ENCODE measurements around the gene RNASET2. TPM values are rescaled to one million over a fixed set of nuclear protein-coding genes. Genes with fewer than 3 reads are reported as not detected.
A peak's percentile ranks its signal among the peaks of the same experiment; 100 is the strongest.

Gene RNASET2
- total and polyA plus RNA-seq, 2 of the 13 experiments (the other 11 are each of a cell fraction or from before 2014, with no cell fraction given) = 44.6 to 597 TPM

- no peak for TF ChIP-seq STAT6 (CRISPR knock-in tag; IDR thresholded peaks at IDR 0.05; ENCODE audit: borderline replicate concordance)
- TF ChIP-seq MAX (IDR thresholded peaks at IDR 0.05) = 0 out of 2 replicates have a peak, but pooled peaks have one; percentile 5
- TF ChIP-seq U2AF2 (IDR thresholded peaks at IDR 0.05; ENCODE audit: low read depth, low read length) = no peak
- no peak for TF ChIP-seq NFRKB (IDR thresholded peaks at IDR 0.05)
- no peak for TF ChIP-seq ATF4 (CRISPR knock-in tag; IDR thresholded peaks at IDR 0.05)
- TF ChIP-seq ZNF562 (CRISPR knock-in tag; IDR thresholded peaks at IDR 0.05; ENCODE audit: borderline replicate concordance) = no peak
- no peak for TF ChIP-seq ZBTB7B (CRISPR knock-in tag; IDR thresholded peaks at IDR 0.05)
- TF ChIP-seq NONO (IDR thresholded peaks at IDR 0.05) = no peak
- peak; percentile 69 for TF ChIP-seq NONO (CRISPR knock-in tag; conservative IDR thresholded peaks at IDR 0.05)
- no peak for TF ChIP-seq E2F5 (CRISPR knock-in tag; conservative IDR thresholded peaks at IDR 0.05)
- TF ChIP-seq TMF1 (CRISPR knock-in tag; IDR thresholded peaks at IDR 0.05; ENCODE audit: low read depth) = no peak
- TF ChIP-seq ZFP36L2 (CRISPR knock-in tag; IDR thresholded peaks at IDR 0.05) = no peak
- no peak for TF ChIP-seq NFAT5 (CRISPR knock-in tag; IDR thresholded peaks at IDR 0.05)
- no peak for TF ChIP-seq ZNF800 (CRISPR knock-in tag; IDR thresholded peaks at IDR 0.05)
- no peak for TF ChIP-seq NFATC3 (CRISPR knock-in tag; IDR thresholded peaks at IDR 0.05)
- TF ChIP-seq JARID2 (CRISPR knock-in tag; IDR thresholded peaks at IDR 0.05; ENCODE audit: insufficient replicate concordance) = no peak
- no peak for TF ChIP-seq MBNL3 (CRISPR knock-in tag; conservative IDR thresholded peaks at IDR 0.05)
- no peak for TF ChIP-seq JUNB (CRISPR knock-in tag; IDR thresholded peaks at IDR 0.05; ENCODE audit: borderline replicate concordance)
Measured at GRCh38 chr6:166930354-166930891, 25.9 kb downstream of the RNASET2 start (continued).

All from HepG2 (cell line).